ENCODE measurements around the gene CRY2. TPM values are rescaled to one million over a fixed set of nuclear protein-coding genes. Genes with fewer than 3 reads are reported as not detected.

CRY2 gene
- total RNA-seq, 6 donors from 2014 or later, result 51.1 to 103 (median 63.2) TPM

DNA sequence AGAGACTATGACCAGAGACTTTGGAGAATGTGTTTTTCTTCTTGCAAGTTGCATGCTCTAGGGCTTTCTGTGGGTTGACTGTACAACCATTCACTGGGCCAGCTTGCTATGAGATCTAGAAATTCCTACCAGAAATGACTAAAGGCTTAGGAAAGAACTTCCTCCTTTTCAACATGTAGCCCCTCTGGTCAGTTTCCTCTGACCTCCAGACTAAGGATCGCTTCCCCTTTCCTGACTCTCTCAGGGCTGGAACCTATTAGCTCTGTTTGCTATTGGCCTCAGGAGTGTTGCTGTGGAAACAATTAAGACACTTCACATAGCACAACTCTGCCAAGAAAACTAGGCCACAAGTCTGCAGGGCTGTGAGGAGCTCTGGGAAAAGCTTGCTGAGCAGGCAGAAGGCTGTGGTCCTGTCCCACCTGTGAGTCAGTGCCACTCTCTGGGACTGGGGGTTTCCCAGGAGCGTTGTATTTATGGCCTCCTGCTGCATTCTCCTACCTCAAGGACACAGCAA, 10.7 kb downstream of the CRY2 start:
- Histone ChIP-seq H3K27me3 (no peaks in the 10 kb centered on the region), H3K4me3 (no peak overlapping the region), H3K36me3 (peaks cover 16 to 70% (median 34%) of the 10 kb centered on the region in 4 donors), H3K27ac (peak overlapping the region; percentile 77 to 85 (median 79)), H3K9me3 (no peaks in the 10 kb centered on the region), H3K4me1 (peaks cover 48 to 76% (median 56%) of the 10 kb centered on the region in 4 donors)
- TF ChIP-seq POLR2A (IDR thresholded peaks at IDR 0.05) (peak in 1 of 4 donors; percentile 11), EP300 (IDR thresholded peaks at IDR 0.05) (peak in 1 of 4 donors; percentile 37), POLR2AphosphoS5 (IDR thresholded peaks at IDR 0.05) (peak; percentile 21 to 25), CTCF (IDR thresholded peaks at IDR 0.05) (no peak)
- 34 to 45% methylated on average over 2 of the region's 2 CpGs for WGBS, 2 donors
- DNase-seq, result peak in 1 of 2 donors; percentile 90
- peak; percentile 82 to 86 for ATAC-seq (ENCODE audit: low FRiP score in 2 of 2)

GRCh38 chr11:45858751-45859398, 11.6 kb downstream of the CRY2 start:
- no peak for DNase-seq
- no peak for TF ChIP-seq POLR2AphosphoS5 (IDR thresholded peaks at IDR 0.05)
- TF ChIP-seq POLR2A (IDR thresholded peaks at IDR 0.05), result no peak
- TF ChIP-seq CTCF (IDR thresholded peaks at IDR 0.05), result no peak
- no peak for TF ChIP-seq EP300 (IDR thresholded peaks at IDR 0.05)
- Histone ChIP-seq H3K27ac (peak overlapping the region; percentile 77 to 85 (median 79)), H3K4me3 (no peak overlapping the region), H3K4me1 (peaks cover 46 to 69% (median 52%) of the 10 kb centered on the region in 4 donors), H3K36me3 (peaks cover 24 to 73% (median 42%) of the 10 kb centered on the region in 4 donors), H3K27me3 (no peaks in the 10 kb centered on the region), H3K9me3 (no peaks in the 10 kb centered on the region)
- WGBS, 2 donors, result 69 to 81% methylated on average over 5 of the region's 5 CpGs
- no peak for ATAC-seq (ENCODE audit: low FRiP score in 2 of 2)

DNA sequence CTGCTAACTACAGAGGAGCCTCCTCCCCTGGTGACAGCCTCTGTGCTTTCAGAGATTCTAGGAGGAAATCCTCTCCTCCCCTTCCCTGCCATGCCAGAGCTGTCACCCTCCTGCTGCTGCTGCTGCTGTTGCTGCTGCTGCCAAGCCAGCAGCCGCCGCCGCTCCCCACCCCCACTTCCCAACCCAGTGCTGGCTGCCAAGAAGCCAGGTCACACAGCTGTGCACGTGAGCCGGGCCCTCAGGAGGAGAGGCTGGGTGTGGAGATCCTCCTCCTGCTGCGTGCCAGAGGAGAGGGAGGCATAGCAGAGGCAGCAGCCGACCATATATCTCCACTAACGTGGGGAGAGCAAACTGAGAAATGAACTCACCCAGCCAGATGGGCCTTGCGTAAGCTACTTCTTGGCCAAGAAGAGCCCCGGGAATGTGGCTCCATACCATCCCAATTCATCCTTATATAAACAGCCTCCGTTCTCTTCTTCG, 12.4 kb downstream of the CRY2 start:
- TF ChIP-seq CTCF (IDR thresholded peaks at IDR 0.05), result no peak
- TF ChIP-seq EP300 (IDR thresholded peaks at IDR 0.05), result peak in 2 of 4 donors; percentile 67 to 95
- TF ChIP-seq POLR2AphosphoS5 (IDR thresholded peaks at IDR 0.05), result peak; percentile 78 to 92
- peak in 2 of 4 donors; percentile 21 to 41 for TF ChIP-seq POLR2A (IDR thresholded peaks at IDR 0.05)
- Histone ChIP-seq H3K27me3 (no peaks in the 10 kb centered on the region), H3K4me1 (peaks cover 44 to 61% (median 51%) of the 10 kb centered on the region in 4 donors), H3K4me3 (no peak overlapping the region), H3K9me3 (no peaks in the 10 kb centered on the region), H3K27ac (peak overlapping the region; percentile 77 to 85 (median 79)), H3K36me3 (peaks cover 33 to 81% (median 49%) of the 10 kb centered on the region in 4 donors)
- DNase-seq (peak; percentile 93 to 95), ATAC-seq (ENCODE audit: low FRiP score in 2 of 2) (peak; percentile 83 to 92)
- WGBS, 2 donors, result 18 to 35% methylated on average over 10 of the region's 12 CpGs

DNA sequence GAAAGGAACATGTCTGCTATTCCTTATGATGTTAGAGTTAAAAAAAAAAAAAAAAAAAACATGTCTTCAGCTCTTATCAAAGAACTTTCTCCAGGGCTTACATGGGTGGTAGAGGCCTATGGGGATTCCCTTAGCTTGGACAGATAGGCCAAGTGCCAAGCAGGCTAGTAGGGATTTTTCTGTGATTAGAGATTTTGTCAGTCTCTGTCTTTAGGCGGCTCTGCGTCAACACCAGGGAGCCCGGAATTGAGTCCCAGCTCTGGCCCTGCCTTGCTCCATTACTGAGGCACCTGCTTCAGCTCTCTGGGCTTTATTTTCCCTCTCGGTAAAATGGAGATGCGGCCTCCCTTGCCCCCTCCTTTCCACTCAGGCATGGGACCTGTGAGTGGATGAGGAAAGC, 13.1 kb downstream of the CRY2 start:
- WGBS, 2 donors, result 85 to 90% methylated on average over 5 of the region's 5 CpGs
- Histone ChIP-seq H3K4me1 (peaks cover 42 to 55% (median 49%) of the 10 kb centered on the region in 4 donors), H3K4me3 (no peak overlapping the region), H3K9me3 (no peaks in the 10 kb centered on the region), H3K27me3 (no peaks in the 10 kb centered on the region), H3K27ac (peak overlapping the region; percentile 77 to 85 (median 79)), H3K36me3 (peaks cover 37 to 83% (median 55%) of the 10 kb centered on the region in 4 donors)
- DNase-seq (no peak), ATAC-seq (ENCODE audit: low FRiP score in 2 of 2) (no peak)
- TF ChIP-seq POLR2AphosphoS5 (IDR thresholded peaks at IDR 0.05) (no peak), POLR2A (IDR thresholded peaks at IDR 0.05) (no peak), CTCF (IDR thresholded peaks at IDR 0.05) (no peak), EP300 (IDR thresholded peaks at IDR 0.05) (no peak)
